Esophagus (tissue), 2 donors: Measurements from ENCODE around the gene BCL2L14. TPM values are rescaled to one million over a fixed set of nuclear protein-coding genes. Genes with fewer than 3 reads are reported as not detected.

Experiments used
- H3K27ac ChIP-seq, 2 donors: one replicate each; pipeline ENCODE4 v1.5.1; 2013; ENCODE audit warnings: low read depth in 2 of 2, mild to moderate bottlenecking in 2 of 2, inconsistent platforms in 1 of 2, low read length in 1 of 2, moderate library complexity in 1 of 2
- H3K27me3 ChIP-seq, 2 donors: one replicate each; pipeline ENCODE4 v1.6.1; 2013; ENCODE audit warnings: low read length in 2 of 2, control low read depth in 1 of 2, mild to moderate bottlenecking in 1 of 2; ENCODE audit not compliant: insufficient read depth in 2 of 2, control insufficient read depth in 1 of 2
- H3K36me3 ChIP-seq, 2 donors: one replicate each; pipeline ENCODE4 v1.6.1; 2013; ENCODE audit warnings: low read length in 1 of 2; ENCODE audit not compliant: control insufficient read depth in 2 of 2, insufficient read depth in 2 of 2
- H3K4me1 ChIP-seq, 2 donors: one replicate each; pipeline ENCODE4 v1.6.1; 2013; ENCODE audit warnings: low read length in 1 of 2; ENCODE audit not compliant: control insufficient read depth in 2 of 2, insufficient read depth in 2 of 2
- H3K4me3 ChIP-seq, 2 donors: one replicate each; pipeline ENCODE4 v1.5.1; 2013; ENCODE audit warnings: low read length in 2 of 2, mild to moderate bottlenecking in 2 of 2, low read depth in 1 of 2, moderate library complexity in 1 of 2
- H3K9me3 ChIP-seq, 2 donors: one replicate each; pipeline ENCODE4 v1.6.1; 2013; ENCODE audit warnings: mild to moderate bottlenecking in 2 of 2, low read depth in 1 of 2, low read length in 1 of 2, moderate library complexity in 1 of 2; ENCODE audit not compliant: control insufficient read depth in 2 of 2, insufficient read depth in 1 of 2
- WGBS, 2 donors: extraction: QIAGEN DNeasy Blood & Tissue Kit; methylation state at CpG; one replicate each; pipeline ENCODE4 v1.1.7; 2013; 5-methylcytosine and 5-hydroxymethylcytosine counted together
- polyA plus RNA-seq, 2 donors: library from polyadenylated mRNA; stranded (reverse); fragments of 200-250 nt; gene quantifications; one replicate each; pipeline ENCODE4 v1.2.3, GENCODE V29; 2013
- donor health status: healthy with polysubstance abuse.
- donor health status: Bipolar disorder and iron deficiency.

Gene BCL2L14
- polyA plus RNA-seq, 2 donors: 0.15 TPM; not detected in 1

DNA sequence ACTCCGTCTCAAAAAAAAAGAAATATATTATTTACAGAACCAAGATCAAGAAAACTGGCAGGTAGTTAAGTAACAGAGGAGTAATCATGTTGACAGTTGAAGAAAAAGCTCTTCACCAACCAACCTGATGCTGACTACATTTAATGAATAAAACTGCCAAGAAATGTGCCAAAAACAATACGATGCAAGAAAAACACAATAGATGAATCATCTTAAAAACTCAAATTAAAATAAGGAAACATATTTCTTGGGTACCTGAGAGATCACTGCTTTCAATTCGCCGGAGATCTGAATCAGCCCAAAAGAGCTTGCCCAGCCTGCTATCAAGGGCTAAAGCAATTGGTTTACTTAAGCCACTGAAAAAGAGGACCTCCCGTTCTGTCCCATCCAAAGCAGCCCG is 76.4 kb downstream of the BCL2L14 start:
- Histone ChIP-seq H3K36me3 (no peaks in the 10 kb centered on the region), H3K4me3 (no peak overlapping the region)

More for the DNA sequence above, 76.4 kb downstream of the BCL2L14 start:
- WGBS, 2 donors: 83 to 93% methylated on average over 6 of the region's 6 CpGs
- Histone ChIP-seq H3K9me3 (no peaks in the 10 kb centered on the region), H3K27me3 (no peaks in the 10 kb centered on the region), H3K27ac (no peak overlapping the region), H3K4me1 (no peaks in the 10 kb centered on the region)

Other genes with a start within 250 kb of the BCL2L14 start
- 1 to 10 TPM; 2.5 TPM for gene LRP6, start 196.1 kb downstream of the BCL2L14 start, polyA plus RNA-seq